Measurements from ENCODE around the gene PPP1R9B. TPM values are rescaled to one million over a fixed set of nuclear protein-coding genes. Genes with fewer than 3 reads are reported as not detected.

Gene PPP1R9B
- total RNA-seq, 4 donors from 2014 or later = 20.2 to 46.3 (median 37.5) TPM

DNA sequence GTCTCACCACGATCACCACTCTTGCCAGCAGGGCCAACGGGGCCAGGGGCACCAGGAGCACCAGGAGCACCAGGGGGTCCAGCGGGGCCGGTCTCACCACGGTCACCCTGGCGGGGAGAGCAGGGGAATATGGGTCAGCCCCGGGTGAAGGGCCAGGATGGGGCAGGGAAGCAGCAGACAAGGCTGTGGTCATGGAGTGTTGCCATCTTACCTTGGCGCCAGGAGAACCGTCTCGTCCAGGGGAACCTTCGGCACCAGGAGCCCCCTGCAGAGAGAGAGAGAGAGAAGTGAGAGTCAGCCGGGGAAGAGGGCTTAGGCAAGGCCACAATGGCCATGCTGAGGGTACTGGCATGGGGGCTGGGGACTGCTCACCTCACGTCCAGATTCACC, 38.0 kb upstream of the PPP1R9B start:
- no peaks in the 10 kb centered on the region for H3K9me3 ChIP-seq
- DNase-seq (ENCODE audit: extremely low spot score) = no peak
- peak overlapping the region in 3 of 4 donors; percentile 28 to 81 (median 30) for H3K27ac ChIP-seq (replicated peaks in 1 of 4)
- no peak for TF ChIP-seq POLR2AphosphoS5 (IDR thresholded peaks at IDR 0.05)
- intact Hi-C loops (cut with DNase I) = no loop called here
- WGBS = 71% methylated on average over 8 of the region's 13 CpGs
- peaks cover 0 to 66% (median 41%) of the 10 kb centered on the region in 4 donors for H3K4me1 ChIP-seq
- H3K36me3 ChIP-seq = peaks cover 64 to 85% (median 84%) of the 10 kb centered on the region in 4 donors
- H3K27me3 ChIP-seq = no peaks in the 10 kb centered on the region
- H3K4me3 ChIP-seq = no peak overlapping the region

DNA sequence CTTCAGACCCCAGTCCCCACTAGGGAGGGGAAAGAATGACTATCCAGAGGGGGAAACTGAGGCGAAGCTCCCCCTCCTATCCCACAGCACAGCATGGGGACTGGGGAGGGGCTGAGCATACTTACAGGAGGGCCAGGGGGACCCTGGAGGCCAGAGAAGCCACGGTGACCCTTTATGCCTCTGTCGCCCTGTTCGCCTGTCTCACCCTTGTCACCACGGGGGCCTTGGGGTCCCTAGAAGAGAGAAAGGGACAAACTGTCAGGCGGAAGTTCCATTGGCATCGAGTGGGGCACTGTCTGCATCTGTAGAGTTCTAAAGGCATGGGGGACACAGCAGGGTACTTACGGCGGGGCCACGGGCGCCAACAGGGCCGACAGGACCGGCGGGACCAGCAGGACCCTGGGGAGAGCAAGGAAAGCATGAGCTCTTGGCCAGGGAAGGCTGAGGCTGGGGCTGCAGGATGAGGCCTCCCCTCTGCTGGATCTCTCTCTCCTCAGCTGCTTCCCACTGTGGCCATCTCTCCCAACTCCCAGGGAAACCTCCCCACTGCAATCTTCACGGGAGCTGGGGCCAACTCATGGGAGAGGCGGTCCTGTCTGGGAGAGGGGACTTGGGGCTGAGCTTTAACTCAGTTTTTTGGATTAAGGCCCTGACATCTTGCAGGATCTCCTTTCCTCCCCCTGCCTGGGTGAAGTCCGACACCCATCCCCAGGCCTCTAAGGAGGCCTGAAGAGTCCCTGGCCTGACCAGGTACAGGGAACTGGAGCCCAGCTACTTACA, 37.5 kb upstream of the PPP1R9B start:
- H3K4me1 ChIP-seq = peaks cover 0 to 64% (median 41%) of the 10 kb centered on the region in 4 donors
- WGBS = 82% methylated on average over 16 of the region's 17 CpGs

DNA sequence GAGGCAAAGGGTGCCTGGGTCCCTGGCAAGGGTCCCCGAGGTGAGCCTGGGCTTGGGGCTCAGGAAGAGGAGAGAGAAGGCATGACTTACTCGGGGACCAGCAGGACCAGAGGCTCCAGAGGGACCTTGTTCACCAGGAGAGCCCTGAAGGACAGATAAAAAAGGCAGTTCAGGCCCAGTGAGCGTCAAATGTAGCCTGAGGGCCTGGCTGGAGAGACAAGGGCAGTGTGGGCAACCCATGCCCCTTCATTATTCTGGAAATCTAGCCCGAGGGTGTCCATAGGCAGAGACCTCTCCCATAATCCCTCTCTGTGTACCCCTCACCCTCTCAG, 36.9 kb upstream of the PPP1R9B start:
- Histone ChIP-seq H3K4me1 (peaks cover 0 to 59% (median 39%) of the 10 kb centered on the region in 4 donors), H3K36me3 (peaks cover 53 to 73% (median 72%) of the 10 kb centered on the region in 4 donors), H3K4me3 (no peak overlapping the region), H3K27ac (replicated peaks in 1 of 4) (peak overlapping the region in 2 of 4 donors; percentile 77 to 81), H3K9me3 (no peaks in the 10 kb centered on the region), H3K27me3 (no peaks in the 10 kb centered on the region)
- intact Hi-C loops (cut with DNase I) = no loop called here
- no peak for TF ChIP-seq POLR2AphosphoS5 (IDR thresholded peaks at IDR 0.05)
- TF ChIP-seq, protein P1, sequence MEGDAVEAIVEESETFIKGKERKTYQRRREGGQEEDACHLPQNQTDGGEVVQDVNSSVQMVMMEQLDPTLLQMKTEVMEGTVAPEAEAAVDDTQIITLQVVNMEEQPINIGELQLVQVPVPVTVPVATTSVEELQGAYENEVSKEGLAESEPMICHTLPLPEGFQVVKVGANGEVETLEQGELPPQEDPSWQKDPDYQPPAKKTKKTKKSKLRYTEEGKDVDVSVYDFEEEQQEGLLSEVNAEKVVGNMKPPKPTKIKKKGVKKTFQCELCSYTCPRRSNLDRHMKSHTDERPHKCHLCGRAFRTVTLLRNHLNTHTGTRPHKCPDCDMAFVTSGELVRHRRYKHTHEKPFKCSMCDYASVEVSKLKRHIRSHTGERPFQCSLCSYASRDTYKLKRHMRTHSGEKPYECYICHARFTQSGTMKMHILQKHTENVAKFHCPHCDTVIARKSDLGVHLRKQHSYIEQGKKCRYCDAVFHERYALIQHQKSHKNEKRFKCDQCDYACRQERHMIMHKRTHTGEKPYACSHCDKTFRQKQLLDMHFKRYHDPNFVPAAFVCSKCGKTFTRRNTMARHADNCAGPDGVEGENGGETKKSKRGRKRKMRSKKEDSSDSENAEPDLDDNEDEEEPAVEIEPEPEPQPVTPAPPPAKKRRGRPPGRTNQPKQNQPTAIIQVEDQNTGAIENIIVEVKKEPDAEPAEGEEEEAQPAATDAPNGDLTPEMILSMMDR (IDR thresholded peaks at IDR 0.05) = no peak
- no peak for TF ChIP-seq POLR2A (IDR thresholded peaks at IDR 0.05; ENCODE audit: low read depth)
- no peak for TF ChIP-seq EP300 (IDR thresholded peaks at IDR 0.05)
- 69% methylated on average over 3 of the region's 4 CpGs for WGBS
- no peak for DNase-seq (ENCODE audit: extremely low spot score)

More for the DNA sequence above, 37.5 kb upstream of the PPP1R9B start:
- DNase-seq (ENCODE audit: extremely low spot score) = no peak
- intact Hi-C loops (cut with DNase I) = no loop called here
- Histone ChIP-seq H3K4me3 (no peak overlapping the region), H3K9me3 (no peaks in the 10 kb centered on the region), H3K27ac (replicated peaks in 1 of 4) (peak overlapping the region in 3 of 4 donors; percentile 28 to 81 (median 77)), H3K36me3 (peaks cover 58 to 79% (median 78%) of the 10 kb centered on the region in 4 donors), H3K27me3 (no peaks in the 10 kb centered on the region)
- TF ChIP-seq EP300 (IDR thresholded peaks at IDR 0.05) (no peak), POLR2A (IDR thresholded peaks at IDR 0.05; ENCODE audit: low read depth) (no peak), POLR2AphosphoS5 (IDR thresholded peaks at IDR 0.05) (no peak)
- TF ChIP-seq, protein P1 (IDR thresholded peaks at IDR 0.05) = no peak

DNA sequence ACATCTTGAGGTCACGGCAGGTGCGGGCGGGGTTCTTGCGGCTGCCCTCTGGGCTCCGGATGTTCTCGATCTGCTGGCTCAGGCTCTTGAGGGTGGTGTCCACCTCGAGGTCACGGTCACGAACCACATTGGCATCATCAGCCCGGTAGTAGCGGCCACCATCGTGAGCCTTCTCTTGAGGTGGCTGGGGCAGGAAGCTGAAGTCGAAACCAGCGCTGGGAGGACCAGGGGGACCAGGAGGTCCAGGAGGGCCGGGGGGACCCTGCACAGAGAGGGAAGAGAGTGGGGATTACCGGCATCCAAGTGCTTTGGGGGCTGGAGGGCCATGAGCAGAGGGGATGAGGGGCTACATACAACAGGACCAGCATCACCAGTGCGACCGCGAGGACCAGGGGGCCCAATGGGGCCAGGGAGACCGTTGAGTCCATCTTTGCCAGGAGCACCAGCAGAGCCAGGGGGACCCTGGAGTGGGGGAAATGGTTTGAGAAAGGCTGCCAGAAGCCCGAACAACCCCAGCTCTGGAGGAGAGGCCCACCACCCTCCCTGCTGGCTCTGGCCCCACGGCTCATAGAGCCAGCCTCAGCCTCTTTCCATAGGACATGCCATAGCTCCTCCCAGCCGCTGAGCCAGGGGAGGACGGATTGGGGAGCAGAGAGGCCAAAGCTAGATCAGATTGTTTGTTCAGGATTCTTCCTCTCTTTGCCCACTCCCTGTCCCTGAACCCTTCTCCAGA, 36.4 kb upstream of the PPP1R9B start:
- 72% methylated on average over 17 of the region's 24 CpGs for WGBS
- H3K27ac ChIP-seq (replicated peaks in 1 of 4) = peak overlapping the region in 2 of 4 donors; percentile 77 to 81
- H3K4me1 ChIP-seq = peaks cover 0 to 57% (median 39%) of the 10 kb centered on the region in 4 donors
- intact Hi-C loops (cut with DNase I) = no loop called here
- no peak overlapping the region for H3K4me3 ChIP-seq
- TF ChIP-seq, protein P1 (IDR thresholded peaks at IDR 0.05) = no peak
- peaks cover 48 to 68% (median 67%) of the 10 kb centered on the region in 4 donors for H3K36me3 ChIP-seq
- no peaks in the 10 kb centered on the region for H3K9me3 ChIP-seq
- no peaks in the 10 kb centered on the region for H3K27me3 ChIP-seq
- DNase-seq (ENCODE audit: extremely low spot score) = no peak

Data from esophagus muscularis mucosa (tissue), 4 donors.